Left colon (tissue), 2 donors: ENCODE measurements around the gene SF3A2. TPM values are rescaled to one million over a fixed set of nuclear protein-coding genes. Genes with fewer than 3 reads are reported as not detected.

ENCODE experiments used
- ATAC-seq: fragments of 200-7000 bp; cut with Tn5 transposase; one replicate; pipeline ENCODE4 v1.9.1; 2020; ENCODE audit warnings: mild to moderate bottlenecking, moderate library complexity
- DNase-seq, 2 donors: peaks; one replicate each; pipeline ENCODE4 v3.0.0-alpha.2; 2020
- intact Hi-C, 2 donors: fragments of 100-400 bp; cut with DNase I in 1 of 2; cut with micrococcal nuclease in 1 of 2; formaldehyde crosslinking; loops; one replicate each; pipeline versions ENCODE4 v1.11.2 to v1.14.0; 2022; cut with DNase I, micrococcal nuclease
- microRNA-seq, 2 donors: library from miRNA; unstranded; fragments of <30 nt; microRNA quantifications; one replicate each; pipeline versions ENCODE4 v1.1.0 to v1.2.0, GENCODE V29; 2020
- total RNA-seq, 2 donors: library from RNA; stranded (reverse); fragmentation: NEBNext Ultra II Directional; extraction: Animal tissue kit (Norgen Biotek cat#: 25700); gene quantifications; one replicate each; pipeline ENCODE4 v1.2.1, GENCODE V29; 2021
- donor health status: DM: no; HTN: no; CAD: no.
- donor health status: DM: yes; HTN: yes; CAD: no.

SF3A2 gene
- total RNA-seq, 2 donors from 2014 or later: 60.3 to 62.7 TPM

DNA sequence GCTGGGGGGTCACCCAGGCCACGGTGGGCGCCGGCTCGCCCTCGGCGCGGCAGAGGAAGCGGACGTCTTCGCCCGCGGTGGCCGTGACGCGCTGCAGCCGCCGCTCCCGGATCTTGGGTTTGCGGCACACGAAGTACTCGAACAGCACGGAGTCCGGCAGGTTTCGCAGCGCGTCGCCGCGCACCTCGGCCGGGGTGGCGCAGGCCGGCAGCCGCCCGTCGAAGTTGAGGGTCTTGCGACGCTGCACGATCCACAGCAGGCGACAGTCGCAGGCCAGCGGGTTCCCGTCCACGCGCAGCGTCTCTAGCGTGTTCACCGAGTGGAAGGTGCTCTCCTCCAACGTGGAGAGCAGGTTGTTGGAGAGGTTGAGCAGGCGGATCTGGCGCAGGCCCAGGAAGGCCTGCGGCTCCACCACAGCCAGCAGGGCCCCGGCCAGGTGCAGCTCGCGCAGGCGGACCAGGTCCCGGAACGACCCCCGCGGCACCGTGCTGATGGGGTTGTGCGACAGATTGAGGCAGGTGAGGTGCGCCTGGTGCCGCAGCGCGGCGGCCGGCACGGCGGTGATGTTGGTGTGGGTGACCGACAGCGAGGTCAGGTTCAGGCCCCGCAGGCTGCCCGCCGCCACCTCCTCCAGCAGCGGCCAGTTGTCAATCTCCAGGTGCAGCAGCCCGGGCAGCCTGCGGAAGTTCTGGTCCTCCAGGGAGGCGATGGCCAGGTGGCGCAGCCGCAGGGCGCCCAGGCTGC is 54.0 kb downstream of the SF3A2 start:
- intact Hi-C loops: no loop called here
- DNase-seq (peak in 1 of 2 donors; percentile 23), ATAC-seq (peak; percentile 25)

DNA sequence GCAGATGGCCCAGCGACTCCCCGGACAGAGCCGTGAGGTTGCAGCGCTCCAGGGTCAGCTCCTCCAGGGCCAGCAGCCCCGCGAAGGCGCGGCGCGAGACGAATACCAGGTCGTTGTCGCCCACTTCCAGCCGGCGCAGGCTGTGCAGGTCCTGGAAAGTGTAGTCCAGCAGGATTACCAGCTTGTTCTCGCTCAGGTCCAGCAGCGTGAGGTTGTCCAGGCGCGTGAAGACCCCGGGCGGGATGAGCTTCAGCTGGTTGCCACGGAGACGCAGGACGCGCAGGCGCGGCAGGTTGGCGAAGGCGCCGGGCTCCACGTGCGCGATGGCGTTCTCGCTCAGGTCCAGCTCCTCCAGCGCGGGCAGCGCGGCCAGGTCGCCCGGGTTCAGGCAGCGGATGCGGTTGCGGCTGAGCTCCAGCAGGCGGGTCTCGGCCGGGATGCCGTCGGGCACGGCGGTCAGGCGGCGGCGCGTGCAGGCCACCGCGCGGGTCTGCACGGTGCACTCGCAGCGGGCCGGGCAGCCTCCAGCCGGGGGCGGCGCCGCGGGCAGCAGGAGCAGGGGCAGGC is 54.6 kb downstream of the SF3A2 start:
- ATAC-seq (peak; percentile 5), DNase-seq (no peak)
- intact Hi-C loops: no loop called here

DNA sequence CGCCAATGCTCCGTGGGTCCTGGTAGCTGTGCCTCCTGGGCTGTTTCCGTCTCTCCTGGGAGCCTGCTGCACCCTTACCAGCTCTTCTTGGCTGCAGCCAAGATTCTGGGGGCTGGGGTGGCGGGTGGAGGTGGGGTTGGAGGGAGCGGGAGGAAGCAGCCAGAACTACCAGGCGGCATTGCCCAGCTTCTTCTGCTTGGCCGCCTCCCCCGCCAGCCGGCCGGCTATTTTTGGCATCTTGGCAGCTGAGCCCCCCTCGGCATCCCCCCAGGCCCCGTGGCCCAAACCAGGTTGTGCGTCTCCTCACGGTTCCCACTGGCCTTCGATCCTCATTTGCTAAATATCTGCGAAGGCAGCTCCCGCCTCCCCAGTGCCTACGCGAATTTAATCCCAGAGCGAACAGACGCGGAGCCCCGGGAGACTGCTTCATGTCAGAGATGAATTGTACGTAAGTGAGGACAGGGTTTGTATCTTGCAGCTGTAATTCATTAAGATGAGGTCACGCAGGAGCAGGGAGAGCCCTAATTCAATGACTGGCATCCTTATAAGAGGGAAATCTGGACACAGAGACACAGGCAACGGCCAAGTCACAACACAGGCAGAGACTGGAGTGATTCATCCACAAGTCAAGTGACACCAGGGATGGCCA is 58.2 kb downstream of the SF3A2 start:
- ATAC-seq: peak; percentile 27
- DNase-seq: no peak
- intact Hi-C loops: no loop called here

DNA sequence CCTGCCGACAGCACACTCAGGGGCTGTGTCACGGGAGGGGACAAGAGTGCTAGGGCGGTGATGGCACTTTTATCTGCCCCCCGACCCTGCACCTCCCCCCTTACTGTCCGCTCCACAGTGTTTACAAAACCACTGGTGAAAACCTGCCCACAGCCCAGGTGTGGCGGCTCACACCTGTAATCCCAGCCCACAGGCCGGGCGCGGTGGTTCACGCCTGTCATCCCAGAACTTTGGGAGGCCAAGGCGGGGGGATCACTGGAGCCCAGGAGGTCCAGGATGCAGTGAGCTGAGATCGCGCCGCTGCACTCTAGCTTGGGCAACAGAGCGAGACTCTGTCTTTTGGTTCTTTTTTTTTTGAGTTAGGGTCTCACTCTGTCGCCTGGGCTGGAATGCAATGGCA is 59.5 kb downstream of the SF3A2 start:
- no peak for ATAC-seq
- no peak for DNase-seq
- intact Hi-C loops: no loop called here

Small RNA genes within 50 kb of the gene (microRNA-seq; reads per million reads assigned to microRNA genes)
- gene MIR1227 (3.2 to 10.9 reads per million in 2 donors), gene MIR4321 (0 reads per million in 2 donors)

Other genes starting within 250 kb of the SF3A2 start
- 10 to 100 TPM; 73.1 to 73.7 TPM for gene BTBD2, start 221.1 kb upstream of the SF3A2 start, total RNA-seq
- 100 to 1,000 TPM; 242 to 319 TPM for gene MKNK2, start 185.6 kb upstream of the SF3A2 start, total RNA-seq
- gene MOB3A, start 140.5 kb upstream of the SF3A2 start, total RNA-seq: 10 to 100 TPM; 37.9 to 48.4 TPM
- gene IZUMO4, start 139.9 kb upstream of the SF3A2 start, total RNA-seq: 1 to 10 TPM; 2.1 to 2.3 TPM
- 100 to 1,000 TPM in 1 of 2 donors, 10 to 100 TPM in 1; 99.4 to 123 TPM for gene AP3D1, start 85.3 kb upstream of the SF3A2 start, total RNA-seq
- gene DOT1L, start 72.9 kb upstream of the SF3A2 start, total RNA-seq: 10 to 100 TPM; 37.6 to 41.6 TPM
- 100 to 1,000 TPM; 198 to 213 TPM for gene PLEKHJ1, start 495 bp upstream of the SF3A2 start, total RNA-seq
- gene AMH, start 12.5 kb downstream of the SF3A2 start, total RNA-seq: 1 to 10 TPM; 1.6 to 1.7 TPM
- gene JSRP1, start 19.6 kb downstream of the SF3A2 start, total RNA-seq: 1 to 10 TPM in 1 of 2 donors, under 1 TPM in 1; 0.55 to 2.6 TPM
- gene PEAK3, start 45.4 kb downstream of the SF3A2 start, total RNA-seq: under 1 TPM; 0.15 to 0.78 TPM
- not detected for gene LINGO3, start 71.3 kb downstream of the SF3A2 start, total RNA-seq
- gene LSM7, start 91.8 kb downstream of the SF3A2 start, total RNA-seq: 100 to 1,000 TPM in 1 of 2 donors, 10 to 100 TPM in 1; 67.1 to 101 TPM
- gene SPPL2B, start 91.9 kb downstream of the SF3A2 start, total RNA-seq: 100 to 1,000 TPM; 142 to 173 TPM
- gene TMPRSS9, start 123.4 kb downstream of the SF3A2 start, total RNA-seq: under 1 TPM; 0.25 to 0.34 TPM
- 100 to 1,000 TPM in 1 of 2 donors, 10 to 100 TPM in 1; 90.2 to 129 TPM for gene TIMM13, start 190.8 kb downstream of the SF3A2 start, total RNA-seq
- 10 to 100 TPM; 23.6 to 43.9 TPM for gene LMNB2, start 220.1 kb downstream of the SF3A2 start, total RNA-seq
- 10 to 100 TPM; 44.4 to 53.8 TPM for gene GADD45B, start 239.3 kb downstream of the SF3A2 start, total RNA-seq